ENCODE results near the gene ABHD10.

The ABHD10 gene

GRCh38 chr3:111978583-111979433, at the start of gene ABHD10:
ABHD10 (plus strand) TSS chr3:111979026; CDS start chr3:111979062, 36 bp downstream.
- peak; percentile 98 for DNase-seq

GRCh38 chr3:111929484-111929883, 49.3 kb upstream of the ABHD10 start:
- no peak for DNase-seq

GRCh38 chr3:111932946-111933345, 45.9 kb upstream of the ABHD10 start:
- no peak for DNase-seq

GRCh38 chr3:111936191-111936841, 42.5 kb upstream of the ABHD10 start:
- peak; percentile 86 for DNase-seq

- peak; percentile 37 for DNase-seq
Observed at GRCh38 chr3:111936967-111937366, 41.9 kb upstream of the ABHD10 start.

GRCh38 chr3:111937871-111938270, 41.0 kb upstream of the ABHD10 start:
- DNase-seq, result no peak

GRCh38 chr3:111939873-111940272, 39.0 kb upstream of the ABHD10 start:
- DNase-seq, result no peak

GRCh38 chr3:111943533-111943932, 35.3 kb upstream of the ABHD10 start:
- DNase-seq, result no peak

GRCh38 chr3:111944372-111944771, 34.5 kb upstream of the ABHD10 start:
- peak; percentile 20 for DNase-seq

- DNase-seq, result peak; percentile 59
Observed at GRCh38 chr3:111947231-111947630, 31.6 kb upstream of the ABHD10 start.

- no peak for DNase-seq
Observed at GRCh38 chr3:111948786-111949185, 30.0 kb upstream of the ABHD10 start.

- no peak for DNase-seq
Observed at GRCh38 chr3:111949712-111950111, 29.1 kb upstream of the ABHD10 start.

GRCh38 chr3:111951032-111951431, 27.8 kb upstream of the ABHD10 start:
- no peak for DNase-seq

GRCh38 chr3:111952086-111952485, 26.7 kb upstream of the ABHD10 start:
- no peak for DNase-seq

- no peak for DNase-seq
Observed at GRCh38 chr3:111952866-111953450, 25.9 kb upstream of the ABHD10 start.

GRCh38 chr3:111954228-111954990, 24.4 kb upstream of the ABHD10 start:
- DNase-seq, result peak; percentile 79

GRCh38 chr3:111955876-111956275, 22.9 kb upstream of the ABHD10 start:
- no peak for DNase-seq

- DNase-seq, result no peak
Observed at GRCh38 chr3:111956449-111956848, 22.4 kb upstream of the ABHD10 start.

GRCh38 chr3:111956995-111957734, 21.7 kb upstream of the ABHD10 start:
- DNase-seq, result no peak

- DNase-seq, result peak; percentile 32
Observed at GRCh38 chr3:111961461-111962164, 17.2 kb upstream of the ABHD10 start.

- peak; percentile 70 for DNase-seq
Observed at GRCh38 chr3:111963424-111963823, 15.4 kb upstream of the ABHD10 start.

GRCh38 chr3:111965484-111965883, 13.3 kb upstream of the ABHD10 start:
- DNase-seq, result no peak

Measured in fibroblast of skin of right quadriceps (primary cell).